HepG2 (cell line): Measurements from ENCODE around the gene CSRNP3. TPM values are rescaled to one million over a fixed set of nuclear protein-coding genes. Genes with fewer than 3 reads are reported as not detected.

Experiments
- ATAC-seq: fragments of 200-7000 bp; cut with Tn5 transposase; 3 replicates; pipeline ENCODE4 v1.9.1; 2020; ENCODE audit warnings: mild to moderate bottlenecking, moderate library complexity
- BruUV-seq: library from RNA; stranded (reverse); fragments of 400-500 nt; replicated peaks from 2 replicates; lab custom pipeline; 2021; lab: Mats Ljungman, UMichigan
- CTCF ChIA-PET: fragments of 300-600 bp; formaldehyde crosslinking; extraction: SDS; loops from one replicate; lab custom pipeline; 2021; ENCODE audit warnings: low total read pairs, inconsistent platforms, low intra/inter-chr PET ratio; lab: Yijun Ruan, JAX
- POLR2A ChIA-PET: fragments of 350-600 bp; sonication (Branson Sonifier 250); formaldehyde crosslinking; loops from one replicate; lab custom pipeline; 2020; ENCODE audit warnings: antibody characterized with exemption, inconsistent platforms; lab: Yijun Ruan, JAX
- DNase-seq: peaks from one replicate; pipeline ENCODE4 v3.0.0-alpha.2; 2015; ENCODE audit warnings: low spot score
- FAIRE-seq: peaks from 3 replicates; lab custom pipeline; 2011; peaks lifted over from hg19 to GRCh38; lab: Jason Lieb, UNC
- H2AFZ ChIP-seq: one replicate; pipeline ENCODE4 v1.6.1; 2011; ENCODE audit warnings: low read length, inconsistent platforms
- H3K27ac ChIP-seq: fragments of 300-600 bp; 3 replicates; pipeline ENCODE4 v1.8.0; 2011; ENCODE audit warnings: mixed run types, mild to moderate bottlenecking, mixed read lengths, low read length, inconsistent platforms; ENCODE audit not compliant: insufficient read depth; ENCODE audit errors: extremely low read length
- H3K27me3 ChIP-seq, 2 experiments: fragments of 200-600 bp in 1 of 2; 2 replicates in 1 of 2; 3 replicates in 1 of 2; pipeline versions ENCODE4 v1.6.0 to v1.8.0; 2011; ENCODE audit warnings: low read length in 2 of 2, mild to moderate bottlenecking in 2 of 2, moderate library complexity in 2 of 2, inconsistent platforms in 1 of 2; ENCODE audit not compliant: insufficient read depth in 2 of 2, control insufficient read depth in 1 of 2
- H3K36me3 ChIP-seq, 2 experiments: fragments of 200-600 bp in 1 of 2; replicated peaks in 1 of 2; 2 replicates in 1 of 2; 3 replicates in 1 of 2; pipeline versions ENCODE4 v1.5.1 to v1.8.0; 2011; ENCODE audit warnings: low read length in 2 of 2, inconsistent platforms in 1 of 2; ENCODE audit not compliant: insufficient read depth in 2 of 2, control insufficient read depth in 1 of 2
- H3K4me1 ChIP-seq: 2 replicates; pipeline ENCODE4 v1.5.1; 2012; ENCODE audit warnings: low read length, inconsistent platforms; ENCODE audit not compliant: insufficient read depth
- H3K4me2 ChIP-seq: 2 replicates; pipeline ENCODE4 v1.6.0; 2011; ENCODE audit warnings: low read depth, low read length, inconsistent platforms
- H3K4me3 ChIP-seq, 3 experiments: fragments of 200-600 bp in 1 of 3; sonication (generic), shearing (Covaris generic) in 1 of 3; replicated peaks in 1 of 3; 2 replicates each; pipeline ENCODE4 v1.5.1; 2011 to 2016; ENCODE audit warnings: low read length in 3 of 3, inconsistent platforms in 2 of 3, low read depth in 2 of 3, mild to moderate bottlenecking in 2 of 3, control low read depth in 1 of 3, mixed read lengths in 1 of 3; ENCODE audit not compliant: insufficient read depth in 1 of 3
- H3K79me2 ChIP-seq: one replicate; pipeline ENCODE4 v1.6.1; 2011; ENCODE audit warnings: low read length, inconsistent platforms; ENCODE audit not compliant: insufficient read depth
- H3K9ac ChIP-seq: 2 replicates; pipeline ENCODE4 v1.6.0; 2011; ENCODE audit warnings: mild to moderate bottlenecking, low read depth, low read length, inconsistent platforms; ENCODE audit not compliant: insufficient read depth
- H3K9me3 ChIP-seq: 2 replicates; pipeline ENCODE4 v1.5.1; 2012; ENCODE audit warnings: mild to moderate bottlenecking, low read length
- H4K20me1 ChIP-seq: 2 replicates; pipeline ENCODE4 v1.6.0; 2011; ENCODE audit warnings: inconsistent platforms, mild to moderate bottlenecking, low read length, moderate library complexity; ENCODE audit not compliant: insufficient read depth
- ARHGAP35 ChIP-seq: sonication (generic); formaldehyde crosslinking; IDR thresholded peaks from 2 replicates; pipeline ENCODE4 v1.9.0; 2022; ENCODE audit warnings: mild to moderate bottlenecking, inconsistent platforms, moderate library complexity, missing genetic modification reagents, borderline replicate concordance
- CREB1 ChIP-seq, 2 experiments: fragments of 450-650 bp in 1 of 2; IDR thresholded peaks; 2 replicates each; pipeline ENCODE4 v1.6.1; 2016 to 2017; ENCODE audit warnings: control low read depth in 1 of 2, mild to moderate bottlenecking in 1 of 2, missing compliant biosample characterization in 1 of 2, missing genetic modification characterization in 1 of 2
- DPF2 ChIP-seq: sonication (generic); formaldehyde crosslinking; IDR thresholded peaks from 2 replicates; pipeline ENCODE4 v1.4.0; 2020; ENCODE audit warnings: mild to moderate bottlenecking, low read depth, missing genetic modification reagents, borderline replicate concordance
- KDM6A ChIP-seq: IDR thresholded peaks from 2 replicates; pipeline ENCODE4 v1.6.1; 2016; ENCODE audit warnings: low read depth
- MBD4 ChIP-seq: IDR thresholded peaks from 2 replicates; pipeline ENCODE4 v1.6.1; 2012; ENCODE audit warnings: low read length, inconsistent platforms, borderline replicate concordance
- RBAK ChIP-seq: sonication (generic); formaldehyde crosslinking; IDR thresholded peaks from 2 replicates; pipeline ENCODE4 v1.5.1; 2020; ENCODE audit warnings: mild to moderate bottlenecking, missing genetic modification reagents
- RFXAP ChIP-seq: sonication (generic); formaldehyde crosslinking; IDR thresholded peaks from 2 replicates; pipeline ENCODE4 v1.4.0; 2020; ENCODE audit warnings: missing genetic modification reagents, borderline replicate concordance
- SAFB2 ChIP-seq: sonication (generic); formaldehyde crosslinking; IDR thresholded peaks from 2 replicates; pipeline ENCODE4 v1.5.1; 2020; ENCODE audit warnings: missing genetic modification reagents, low read depth, mild to moderate bottlenecking, borderline replicate concordance
- SMARCE1 ChIP-seq: fragments of 450-650 bp; IDR thresholded peaks from 2 replicates; pipeline ENCODE4 v1.6.1; 2017; ENCODE audit warnings: borderline replicate concordance
- TCF7 ChIP-seq: sonication (generic); IDR thresholded peaks from 2 replicates; pipeline ENCODE4 v1.6.1; 2016; ENCODE audit warnings: antibody characterized with exemption, low read depth
- ZFP82 ChIP-seq: sonication (generic); formaldehyde crosslinking; IDR thresholded peaks from 2 replicates; pipeline ENCODE4 v1.5.1; 2020; ENCODE audit warnings: mild to moderate bottlenecking, missing genetic modification reagents, borderline replicate concordance
- ZFY ChIP-seq: sonication (generic); formaldehyde crosslinking; IDR thresholded peaks from 2 replicates; pipeline ENCODE4 v1.4.0; 2020; ENCODE audit warnings: missing genetic modification reagents
- ZNF747 ChIP-seq: sonication (generic); formaldehyde crosslinking; IDR thresholded peaks from 2 replicates; pipeline ENCODE4 v1.8.1; 2023; ENCODE audit warnings: missing genetic modification reagents, mild to moderate bottlenecking, borderline replicate concordance
- WGBS: methylation state at CpG from one replicate; pipeline ENCODE4 v1.1.6; 2017; ENCODE audit warnings: low lambda C conversion rate; 5-methylcytosine and 5-hydroxymethylcytosine counted together
- in situ Hi-C: cut with HindIII; loops from 2 replicates; pipeline ENCODE4 v1.10.0; 2017; ENCODE audit warnings: low pct_unique_long_range_greater_than_20kb; ENCODE audit not compliant: extremely low pct_ligation_motif_present
- intact Hi-C: fragments of 100-400 bp; cut with micrococcal nuclease; formaldehyde crosslinking; loops from one replicate; pipeline ENCODE4 v1.10.0; 2022; ENCODE audit not compliant: unreplicated experiment
- polyA plus RNA-seq, 8 experiments: library from polyadenylated mRNA; depleted of rRNA in 3 of 8; stranded (reverse) in 7 of 8; unstranded in 1 of 8; fragments of >200 nt; fragmentation: Illumina TruSeq in 4 of 8; extraction: Trizol in 4 of 8; gene quantifications; 2 replicates each; pipeline versions ENCODE4 v1.2.1 to v1.2.3, GENCODE V29; 2011 to 2016; ENCODE audit warnings: low read depth in 4 of 8, missing spikeins in 1 of 8, mixed read lengths in 1 of 8; ENCODE audit not compliant: insufficient read depth in 1 of 8
- total RNA-seq, 5 experiments: library from RNA; depleted of rRNA; stranded (reverse); fragments of >200 nt; fragmentation: Illumina TruSeq; extraction: Trizol; gene quantifications; 2 replicates each; pipeline ENCODE4 v1.2.3, GENCODE V29; 2016; ENCODE audit warnings: low read depth in 1 of 5
- TF ChIP-seq, protein P1 (sequence below), 2 experiments: sonication (generic) in 1 of 2; formaldehyde crosslinking in 1 of 2; IDR thresholded peaks; 2 replicates each; pipeline versions ENCODE4 v1.5.1 to v1.6.1; 2011 to 2020; ENCODE audit warnings: borderline replicate concordance in 1 of 2, low read depth in 1 of 2, low read length in 1 of 2, mild to moderate bottlenecking in 1 of 2, missing genetic modification reagents in 1 of 2, moderate library complexity in 1 of 2
- TF ChIP-seq, protein P2 (sequence below): sonication (generic); formaldehyde crosslinking; IDR thresholded peaks from 2 replicates; pipeline ENCODE4 v1.8.0; 2022; ENCODE audit warnings: missing genetic modification reagents, mild to moderate bottlenecking, borderline replicate concordance

The CSRNP3 gene
- total and polyA plus RNA-seq, 2 of the 13 experiments (the other 11 are each of a cell fraction or from before 2014, with no cell fraction given) = not detected

DNA sequence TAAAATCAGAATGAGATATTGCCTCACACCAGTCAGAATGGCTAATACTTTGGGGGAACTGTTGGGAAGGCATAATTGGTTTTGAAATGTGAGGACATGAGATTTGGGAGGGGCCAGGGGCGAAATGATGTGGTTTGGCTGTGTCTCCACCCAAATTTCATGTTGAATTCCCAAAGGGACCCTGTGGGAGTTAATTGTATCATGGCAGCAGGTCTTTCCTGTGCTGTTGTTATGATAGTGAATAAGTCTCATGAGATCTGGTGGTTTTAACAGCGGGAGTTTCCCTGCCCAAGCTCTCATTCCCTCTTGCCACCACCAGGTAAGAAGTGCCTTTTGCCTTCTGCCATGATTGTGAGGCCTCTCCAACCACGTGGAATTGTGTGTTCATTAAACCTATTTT, 59.6 kb downstream of the CSRNP3 start:
- no peak for FAIRE-seq
- no peak overlapping the region for H3K9ac ChIP-seq
- H4K20me1 ChIP-seq = no peaks in the 10 kb centered on the region
- no peak for DNase-seq
- no peak for ATAC-seq
- H3K27ac ChIP-seq = no peak overlapping the region
- H3K4me2 ChIP-seq = no peak overlapping the region
- H2AFZ ChIP-seq = no peak overlapping the region
- POLR2A ChIA-PET = no interaction called here
- in situ Hi-C loops (no loop called here), intact Hi-C loops (no loop called here)
- CTCF ChIA-PET = no interaction called here
- H3K4me1 ChIP-seq = no peaks in the 10 kb centered on the region
- H3K36me3 ChIP-seq = no peaks in the 10 kb centered on the region
- no peaks in the 10 kb centered on the region for H3K27me3 ChIP-seq
- H3K79me2 ChIP-seq = no peaks in the 10 kb centered on the region
- WGBS = 3% methylated on average over 3 of the region's 3 CpGs
- H3K9me3 ChIP-seq = no peaks in the 10 kb centered on the region
- no TSS peak for BruUV-seq
- H3K4me3 ChIP-seq = no peak overlapping the region
- TF ChIP-seq, protein P1, sequence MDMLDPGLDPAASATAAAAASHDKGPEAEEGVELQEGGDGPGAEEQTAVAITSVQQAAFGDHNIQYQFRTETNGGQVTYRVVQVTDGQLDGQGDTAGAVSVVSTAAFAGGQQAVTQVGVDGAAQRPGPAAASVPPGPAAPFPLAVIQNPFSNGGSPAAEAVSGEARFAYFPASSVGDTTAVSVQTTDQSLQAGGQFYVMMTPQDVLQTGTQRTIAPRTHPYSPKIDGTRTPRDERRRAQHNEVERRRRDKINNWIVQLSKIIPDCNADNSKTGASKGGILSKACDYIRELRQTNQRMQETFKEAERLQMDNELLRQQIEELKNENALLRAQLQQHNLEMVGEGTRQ (IDR thresholded peaks at IDR 0.05; ENCODE audit: low read depth, low read length) = no peak
- TF ChIP-seq, protein P1 (CRISPR knock-in tag; IDR thresholded peaks at IDR 0.05; ENCODE audit: borderline replicate concordance) = no peak
- TF ChIP-seq SMARCE1 (no peak), ZFY (no peak), KDM6A (CRISPR knock-in tag) (no peak), DPF2 (no peak), CREB1 (IDR thresholded peaks at IDR 0.05) (no peak), CREB1 (CRISPR knock-in tag; IDR thresholded peaks at IDR 0.05) (no peak), TCF7 (no peak), MBD4 (no peak), RFXAP (CRISPR knock-in tag) (no peak), ARHGAP35 (no peak), SAFB2 (no peak), RBAK (CRISPR knock-in tag) (no peak), ZNF747 (CRISPR knock-in tag) (no peak), ZFP82 (CRISPR knock-in tag) (no peak)
- TF ChIP-seq, protein P2, sequence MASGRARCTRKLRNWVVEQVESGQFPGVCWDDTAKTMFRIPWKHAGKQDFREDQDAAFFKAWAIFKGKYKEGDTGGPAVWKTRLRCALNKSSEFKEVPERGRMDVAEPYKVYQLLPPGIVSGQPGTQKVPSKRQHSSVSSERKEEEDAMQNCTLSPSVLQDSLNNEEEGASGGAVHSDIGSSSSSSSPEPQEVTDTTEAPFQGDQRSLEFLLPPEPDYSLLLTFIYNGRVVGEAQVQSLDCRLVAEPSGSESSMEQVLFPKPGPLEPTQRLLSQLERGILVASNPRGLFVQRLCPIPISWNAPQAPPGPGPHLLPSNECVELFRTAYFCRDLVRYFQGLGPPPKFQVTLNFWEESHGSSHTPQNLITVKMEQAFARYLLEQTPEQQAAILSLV = no peak
